ENCODE measurements around the gene GIGYF1.

GIGYF1 gene

DNA sequence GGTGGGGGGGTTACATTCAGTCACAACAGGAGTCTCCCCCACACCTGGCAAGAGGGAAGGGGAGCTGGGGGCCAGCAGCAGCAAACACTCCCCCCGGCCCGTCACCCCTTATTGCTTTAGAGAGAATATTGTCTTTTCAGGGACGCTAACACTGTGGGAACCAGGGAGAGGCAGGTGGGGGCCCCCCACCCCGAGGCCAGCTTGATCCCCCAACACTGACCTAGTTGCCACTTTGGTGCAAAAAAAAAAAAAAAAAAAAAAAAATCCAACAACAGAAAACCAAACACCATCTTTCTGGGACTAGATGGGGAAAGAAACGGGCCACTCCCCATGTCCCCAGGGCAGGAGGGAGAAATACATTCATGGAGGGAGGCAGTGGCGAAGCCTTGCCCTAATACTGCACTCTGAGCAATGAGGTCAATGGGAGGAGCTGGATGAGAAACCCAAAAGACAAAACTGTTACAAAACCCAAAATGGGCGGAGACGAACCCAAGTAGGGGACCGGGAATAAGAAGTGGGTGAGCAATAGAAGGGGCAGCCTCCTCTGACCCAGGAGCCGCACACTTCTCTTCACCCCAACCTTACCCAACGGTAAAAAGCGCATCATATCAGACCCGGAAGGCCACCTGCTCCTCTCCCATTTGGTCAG lies 14.0 kb downstream of the GIGYF1 start:
- TF ChIP-seq ZNF565 (CRISPR knock-in tag; conservative IDR thresholded peaks at IDR 0.05; ENCODE audit: low read depth) (no peak), SNAI2 (CRISPR knock-in tag; IDR thresholded peaks at IDR 0.05) (no peak), ZFP3 (CRISPR knock-in tag; IDR thresholded peaks at IDR 0.05) (no peak), CSRNP3 (CRISPR knock-in tag; IDR thresholded peaks at IDR 0.05) (no peak), PPARA (CRISPR knock-in tag; IDR thresholded peaks at IDR 0.05; ENCODE audit: borderline replicate concordance) (no peak), TCF4 (CRISPR knock-in tag; IDR thresholded peaks at IDR 0.05; ENCODE audit: borderline replicate concordance) (no peak), TOX (CRISPR knock-in tag; IDR thresholded peaks at IDR 0.05; ENCODE audit: borderline replicate concordance) (no peak), ISL1 (CRISPR knock-in tag; IDR thresholded peaks at IDR 0.05) (no peak)
- ATAC-seq: no peak

- TF ChIP-seq CSDC2 (CRISPR knock-in tag; IDR thresholded peaks at IDR 0.05) (no peak), SNAI2 (CRISPR knock-in tag; IDR thresholded peaks at IDR 0.05) (no peak), TOX (CRISPR knock-in tag; IDR thresholded peaks at IDR 0.05; ENCODE audit: borderline replicate concordance) (no peak), RARB (CRISPR knock-in tag; IDR thresholded peaks at IDR 0.05) (no peak), GLIS3 (CRISPR knock-in tag; IDR thresholded peaks at IDR 0.05) (no peak), ISL1 (CRISPR knock-in tag; IDR thresholded peaks at IDR 0.05) (no peak), ZNF70 (CRISPR knock-in tag; IDR thresholded peaks at IDR 0.05) (no peak), ZFP3 (CRISPR knock-in tag; IDR thresholded peaks at IDR 0.05) (no peak), PATZ1 (CRISPR knock-in tag; IDR thresholded peaks at IDR 0.05; ENCODE audit: borderline replicate concordance) (no peak), ZC3H10 (CRISPR knock-in tag; IDR thresholded peaks at IDR 0.05) (no peak), ZNF565 (CRISPR knock-in tag; conservative IDR thresholded peaks at IDR 0.05; ENCODE audit: low read depth) (no peak), TCF4 (CRISPR knock-in tag; IDR thresholded peaks at IDR 0.05; ENCODE audit: borderline replicate concordance) (no peak), ARNTL (CRISPR knock-in tag; IDR thresholded peaks at IDR 0.05; ENCODE audit: borderline replicate concordance, low read depth) (no peak)
- TF ChIP-seq, protein P1, sequence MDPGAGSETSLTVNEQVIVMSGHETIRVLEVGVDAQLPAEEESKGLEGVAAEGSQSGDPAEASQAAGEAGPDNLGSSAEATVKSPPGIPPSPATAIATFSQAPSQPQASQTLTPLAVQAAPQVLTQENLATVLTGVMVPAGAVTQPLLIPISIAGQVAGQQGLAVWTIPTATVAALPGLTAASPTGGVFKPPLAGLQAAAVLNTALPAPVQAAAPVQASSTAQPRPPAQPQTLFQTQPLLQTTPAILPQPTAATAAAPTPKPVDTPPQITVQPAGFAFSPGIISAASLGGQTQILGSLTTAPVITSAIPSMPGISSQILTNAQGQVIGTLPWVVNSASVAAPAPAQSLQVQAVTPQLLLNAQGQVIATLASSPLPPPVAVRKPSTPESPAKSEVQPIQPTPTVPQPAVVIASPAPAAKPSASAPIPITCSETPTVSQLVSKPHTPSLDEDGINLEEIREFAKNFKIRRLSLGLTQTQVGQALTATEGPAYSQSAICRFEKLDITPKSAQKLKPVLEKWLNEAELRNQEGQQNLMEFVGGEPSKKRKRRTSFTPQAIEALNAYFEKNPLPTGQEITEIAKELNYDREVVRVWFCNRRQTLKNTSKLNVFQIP (CRISPR knock-in tag; IDR thresholded peaks at IDR 0.05; ENCODE audit: borderline replicate concordance, low read depth): no peak
- ATAC-seq: no peak
Measured at GRCh38 chr7:100679129-100679926, 14.7 kb downstream of the GIGYF1 start.

- TF ChIP-seq PPARA (CRISPR knock-in tag; IDR thresholded peaks at IDR 0.05; ENCODE audit: borderline replicate concordance) (no peak), ZC3H10 (CRISPR knock-in tag; IDR thresholded peaks at IDR 0.05) (no peak), ZNF8 (CRISPR knock-in tag; IDR thresholded peaks at IDR 0.05) (no peak), GLIS3 (CRISPR knock-in tag; IDR thresholded peaks at IDR 0.05) (no peak), ZFP3 (CRISPR knock-in tag; IDR thresholded peaks at IDR 0.05) (no peak)
- TF ChIP-seq, protein P2, sequence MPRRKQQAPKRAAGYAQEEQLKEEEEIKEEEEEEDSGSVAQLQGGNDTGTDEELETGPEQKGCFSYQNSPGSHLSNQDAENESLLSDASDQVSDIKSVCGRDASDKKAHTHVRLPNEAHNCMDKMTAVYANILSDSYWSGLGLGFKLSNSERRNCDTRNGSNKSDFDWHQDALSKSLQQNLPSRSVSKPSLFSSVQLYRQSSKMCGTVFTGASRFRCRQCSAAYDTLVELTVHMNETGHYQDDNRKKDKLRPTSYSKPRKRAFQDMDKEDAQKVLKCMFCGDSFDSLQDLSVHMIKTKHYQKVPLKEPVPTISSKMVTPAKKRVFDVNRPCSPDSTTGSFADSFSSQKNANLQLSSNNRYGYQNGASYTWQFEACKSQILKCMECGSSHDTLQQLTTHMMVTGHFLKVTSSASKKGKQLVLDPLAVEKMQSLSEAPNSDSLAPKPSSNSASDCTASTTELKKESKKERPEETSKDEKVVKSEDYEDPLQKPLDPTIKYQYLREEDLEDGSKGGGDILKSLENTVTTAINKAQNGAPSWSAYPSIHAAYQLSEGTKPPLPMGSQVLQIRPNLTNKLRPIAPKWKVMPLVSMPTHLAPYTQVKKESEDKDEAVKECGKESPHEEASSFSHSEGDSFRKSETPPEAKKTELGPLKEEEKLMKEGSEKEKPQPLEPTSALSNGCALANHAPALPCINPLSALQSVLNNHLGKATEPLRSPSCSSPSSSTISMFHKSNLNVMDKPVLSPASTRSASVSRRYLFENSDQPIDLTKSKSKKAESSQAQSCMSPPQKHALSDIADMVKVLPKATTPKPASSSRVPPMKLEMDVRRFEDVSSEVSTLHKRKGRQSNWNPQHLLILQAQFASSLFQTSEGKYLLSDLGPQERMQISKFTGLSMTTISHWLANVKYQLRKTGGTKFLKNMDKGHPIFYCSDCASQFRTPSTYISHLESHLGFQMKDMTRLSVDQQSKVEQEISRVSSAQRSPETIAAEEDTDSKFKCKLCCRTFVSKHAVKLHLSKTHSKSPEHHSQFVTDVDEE (CRISPR knock-in tag; IDR thresholded peaks at IDR 0.05): no peak
- TF ChIP-seq, protein P1 (CRISPR knock-in tag; IDR thresholded peaks at IDR 0.05; ENCODE audit: borderline replicate concordance, low read depth): no peak
- no peak for ATAC-seq
Measured at GRCh38 chr7:100678291-100678984, 15.6 kb downstream of the GIGYF1 start.

Measured in SK-N-SH treated with all-trans-retinoic acid at 6 μM for 48 hours (cell line).